Glomerular visceral epithelial cell (primary cell): ENCODE data around the gene PACSIN2.
"Not testable (repeated sequence)": the region's sequence is repeated elsewhere in the genome, so short reads cannot be mapped to it uniquely, and the experiment has no call there.

Source experiments
- DNase-seq: peaks from one replicate; pipeline ENCODE4 v3.0.0-alpha.2; 2016; ENCODE audit errors: extremely low spot score

Gene PACSIN2

GRCh38 chr22:42992886-42993479 lies 22.0 kb downstream of the PACSIN2 start:
- DNase-seq: no peak

- no peak for DNase-seq
These were observed 22.9 kb downstream of the PACSIN2 start for GRCh38 chr22:42992092-42992491.

- DNase-seq: peak; percentile 71
These were observed 23.8 kb downstream of the PACSIN2 start for GRCh38 chr22:42991010-42991651.

- DNase-seq: peak; percentile 82
These were observed 24.7 kb downstream of the PACSIN2 start for GRCh38 chr22:42990131-42990838.

- no peak for DNase-seq
These were observed 28.8 kb downstream of the PACSIN2 start for GRCh38 chr22:42986115-42986514.

- no peak for DNase-seq
These were observed 29.4 kb downstream of the PACSIN2 start for GRCh38 chr22:42985531-42985905.

- DNase-seq: no peak
These were observed 30.0 kb downstream of the PACSIN2 start for GRCh38 chr22:42984814-42985530.

GRCh38 chr22:42984397-42984796 lies 30.6 kb downstream of the PACSIN2 start:
- no peak for DNase-seq

- DNase-seq: no peak
These were observed 31.5 kb downstream of the PACSIN2 start for GRCh38 chr22:42983470-42983869.

- no peak for DNase-seq
These were observed 35.3 kb downstream of the PACSIN2 start for GRCh38 chr22:42979606-42980005.

- DNase-seq: no peak
These were observed 36.4 kb downstream of the PACSIN2 start for GRCh38 chr22:42978453-42979103.

GRCh38 chr22:42977569-42977968 lies 37.4 kb downstream of the PACSIN2 start:
- DNase-seq: no peak

- DNase-seq: no peak
These were observed 38.6 kb downstream of the PACSIN2 start for GRCh38 chr22:42976217-42976933.

GRCh38 chr22:42974223-42974622 lies 40.7 kb downstream of the PACSIN2 start:
- no peak for DNase-seq

GRCh38 chr22:42973536-42973881 lies 41.4 kb downstream of the PACSIN2 start:
- no peak for DNase-seq

GRCh38 chr22:42972649-42973535 lies 42.1 kb downstream of the PACSIN2 start:
- no peak for DNase-seq

GRCh38 chr22:42971473-42971860 lies 43.5 kb downstream of the PACSIN2 start:
- DNase-seq: not testable (repeated sequence)

GRCh38 chr22:42970029-42970428 lies 44.9 kb downstream of the PACSIN2 start:
- DNase-seq: no peak

- no peak for DNase-seq
These were observed 45.5 kb downstream of the PACSIN2 start for GRCh38 chr22:42969348-42969975.

GRCh38 chr22:42967933-42968332 lies 47.0 kb downstream of the PACSIN2 start:
- no peak for DNase-seq
